ENCODE results near the gene STX3.

GRCh38 chr11:59841514-59841913 is 86.3 kb downstream of the STX3 start:
- TF ChIP-seq CTCF (conservative IDR thresholded peaks at IDR 0.05; ENCODE audit: low read length) (no peak), EZH2phosphoT487 (IDR thresholded peaks at IDR 0.05; ENCODE audit: borderline replicate concordance) (no peak)
